Astrocyte (in vitro differentiated cells and primary cell): ENCODE measurements around the gene TM9SF4. TPM values are rescaled to one million over a fixed set of nuclear protein-coding genes. Genes with fewer than 3 reads are reported as not detected.
A peak's percentile ranks its signal among the peaks of the same experiment; 100 is the strongest.

ENCODE experiments used
- DNase-seq: peaks from one replicate; pipeline ENCODE4 v3.0.0-alpha.2; 2010; ENCODE audit warnings: low read depth
- FAIRE-seq: peaks from 2 replicates; lab custom pipeline; 2011; peaks lifted over from hg19 to GRCh38; lab: Jason Lieb, UNC
- H2AFZ ChIP-seq: 2 replicates; pipeline ENCODE4 v1.6.0; 2012; ENCODE audit warnings: low read depth, low read length, inconsistent platforms
- H3K27ac ChIP-seq: 2 replicates; pipeline ENCODE4 v1.5.1; 2011; ENCODE audit warnings: low read depth, low read length, inconsistent platforms
- H3K27me3 ChIP-seq: 2 replicates; pipeline ENCODE4 v1.6.0; 2011; ENCODE audit warnings: low read length, inconsistent platforms; ENCODE audit not compliant: insufficient read depth
- H3K36me3 ChIP-seq: 2 replicates; pipeline ENCODE4 v1.5.1; 2011; ENCODE audit warnings: low read length, inconsistent platforms; ENCODE audit not compliant: insufficient read depth
- H3K4me1 ChIP-seq: 2 replicates; pipeline ENCODE4 v1.5.1; 2011; ENCODE audit warnings: low read length, inconsistent platforms; ENCODE audit not compliant: insufficient read depth
- H3K4me2 ChIP-seq: 2 replicates; pipeline ENCODE4 v1.6.0; 2012; ENCODE audit warnings: low read length, inconsistent platforms
- H3K4me3 ChIP-seq: 2 replicates; pipeline ENCODE4 v1.5.1; 2011; ENCODE audit warnings: low read depth, mild to moderate bottlenecking, low read length, inconsistent platforms; ENCODE audit not compliant: insufficient read depth
- H3K79me2 ChIP-seq: 2 replicates; pipeline ENCODE4 v1.6.0; 2012; ENCODE audit warnings: mild to moderate bottlenecking, low read length, inconsistent platforms; ENCODE audit not compliant: insufficient read depth
- H3K9ac ChIP-seq: 2 replicates; pipeline ENCODE4 v1.6.0; 2012; ENCODE audit warnings: mild to moderate bottlenecking, low read length, inconsistent platforms
- H3K9me3 ChIP-seq: 2 replicates; pipeline ENCODE4 v1.5.1; 2012; ENCODE audit warnings: low read depth, mild to moderate bottlenecking, low read length, inconsistent platforms; ENCODE audit not compliant: insufficient read depth
- H4K20me1 ChIP-seq: 2 replicates; pipeline ENCODE4 v1.6.0; 2012; ENCODE audit warnings: low read length, inconsistent platforms; ENCODE audit not compliant: insufficient read depth
- H3K27ac Mint-ChIP-seq: one replicate; pipeline ENCODE4 v1.8.0; 2021; ENCODE audit warnings: mild to moderate bottlenecking, mixed read lengths; ENCODE audit not compliant: unreplicated experiment
- H3K27me3 Mint-ChIP-seq: one replicate; pipeline ENCODE4 v1.8.0; 2021; ENCODE audit warnings: low read depth, mixed read lengths; ENCODE audit not compliant: unreplicated experiment
- H3K36me3 Mint-ChIP-seq: one replicate; pipeline ENCODE4 v1.8.0; 2021; ENCODE audit warnings: low read depth, mixed read lengths; ENCODE audit not compliant: unreplicated experiment
- H3K4me1 Mint-ChIP-seq: one replicate; pipeline ENCODE4 v1.8.0; 2021; ENCODE audit warnings: low read depth, mixed read lengths; ENCODE audit not compliant: unreplicated experiment
- H3K4me3 Mint-ChIP-seq: one replicate; pipeline ENCODE4 v1.8.0; 2021; ENCODE audit warnings: mild to moderate bottlenecking, moderate library complexity, mixed read lengths; ENCODE audit not compliant: unreplicated experiment
- H3K9me3 Mint-ChIP-seq: one replicate; pipeline ENCODE4 v1.8.0; 2021; ENCODE audit warnings: mild to moderate bottlenecking, mixed read lengths; ENCODE audit not compliant: unreplicated experiment
- CTCF ChIP-seq: IDR thresholded peaks from 2 replicates; pipeline ENCODE4 v1.5.1; 2011; ENCODE audit warnings: low read depth, mild to moderate bottlenecking, inconsistent platforms, low read length, moderate library complexity; ENCODE audit not compliant: insufficient read depth
- EZH2 ChIP-seq: IDR thresholded peaks from 2 replicates; pipeline ENCODE4 v1.6.1; 2012; ENCODE audit warnings: mild to moderate bottlenecking, low read length, inconsistent platforms; ENCODE audit not compliant: insufficient read depth
- total RNA-seq: library from RNA; stranded (reverse); gene quantifications from 2 replicates; pipeline ENCODE4 v1.2.1, GENCODE V29; 2021

The TM9SF4 gene
- total RNA-seq, 1 donor from 2014 or later, result 64.0 TPM

- Histone ChIP-seq H3K4me1 (peaks cover 25% of the 10 kb centered on the region), H4K20me1 (peaks cover 51% of the 10 kb centered on the region), H3K9ac (peak overlapping the region; percentile 99), H3K4me2 (peak overlapping the region; percentile 95), H3K27ac (no peak overlapping the region), H3K27me3 (no peaks in the 10 kb centered on the region), H3K79me2 (peaks cover 81% of the 10 kb centered on the region), H3K9me3 (no peaks in the 10 kb centered on the region), H3K4me3 (peak overlapping the region; percentile 97), H2AFZ (no peak overlapping the region), H3K36me3 (peaks cover 12% of the 10 kb centered on the region)
- H3K36me3 Mint-ChIP-seq, result peaks cover 6% of the 10 kb centered on the region
- H3K27ac Mint-ChIP-seq, result peak overlapping the region; percentile 89
- no peak for TF ChIP-seq CTCF
- no peak for TF ChIP-seq EZH2
- DNase-seq, result no peak
- no peaks in the 10 kb centered on the region for H3K27me3 Mint-ChIP-seq
- peaks cover 2% of the 10 kb centered on the region for H3K9me3 Mint-ChIP-seq
- no peak for FAIRE-seq
- H3K4me3 Mint-ChIP-seq, result peak overlapping the region; percentile 90
- H3K4me1 Mint-ChIP-seq, result peaks cover 48% of the 10 kb centered on the region
Measured at GRCh38 chr20:32208499-32209154, 99.1 kb downstream of the TM9SF4 start.

GRCh38 chr20:32209850-32210605 is 100.5 kb downstream of the TM9SF4 start:
- Histone ChIP-seq H3K27me3 (no peaks in the 10 kb centered on the region), H3K4me3 (no peak overlapping the region), H3K9me3 (no peaks in the 10 kb centered on the region), H4K20me1 (peaks cover 48% of the 10 kb centered on the region), H3K79me2 (peaks cover 70% of the 10 kb centered on the region), H3K4me1 (peaks cover 20% of the 10 kb centered on the region), H2AFZ (no peak overlapping the region), H3K27ac (no peak overlapping the region), H3K4me2 (no peak overlapping the region), H3K9ac (peak overlapping the region; percentile 99), H3K36me3 (peaks cover 14% of the 10 kb centered on the region)
- Mint-ChIP-seq H3K4me3 (peak overlapping the region; percentile 90), H3K27me3 (no peaks in the 10 kb centered on the region), H3K36me3 (peaks cover 6% of the 10 kb centered on the region), H3K27ac (peak overlapping the region; percentile 31), H3K9me3 (peaks cover 2% of the 10 kb centered on the region), H3K4me1 (peaks cover 38% of the 10 kb centered on the region)
- no peak for FAIRE-seq
- DNase-seq, result no peak
- TF ChIP-seq EZH2 (no peak), CTCF (no peak)
